Fibroblast of skin of scalp (primary cell): ENCODE measurements around the gene WDR44. TPM values are rescaled to one million over a fixed set of nuclear protein-coding genes. Genes with fewer than 3 reads are reported as not detected.
"Not testable (repeated sequence)": the region's sequence is repeated elsewhere in the genome, so short reads cannot be mapped to it uniquely, and the experiment has no call there.

Experiments used
- DNase-seq: peaks from one replicate; pipeline ENCODE4 v3.0.0-alpha.2; 2013
- polyA plus RNA-seq, 2 experiments: library from polyadenylated mRNA; unstranded; fragments of 120-200 nt; gene quantifications; one replicate each; pipeline ENCODE4 v1.2.1, GENCODE V29; 2013; ENCODE audit not compliant: insufficient read length in 2 of 2

Gene WDR44, protein sequence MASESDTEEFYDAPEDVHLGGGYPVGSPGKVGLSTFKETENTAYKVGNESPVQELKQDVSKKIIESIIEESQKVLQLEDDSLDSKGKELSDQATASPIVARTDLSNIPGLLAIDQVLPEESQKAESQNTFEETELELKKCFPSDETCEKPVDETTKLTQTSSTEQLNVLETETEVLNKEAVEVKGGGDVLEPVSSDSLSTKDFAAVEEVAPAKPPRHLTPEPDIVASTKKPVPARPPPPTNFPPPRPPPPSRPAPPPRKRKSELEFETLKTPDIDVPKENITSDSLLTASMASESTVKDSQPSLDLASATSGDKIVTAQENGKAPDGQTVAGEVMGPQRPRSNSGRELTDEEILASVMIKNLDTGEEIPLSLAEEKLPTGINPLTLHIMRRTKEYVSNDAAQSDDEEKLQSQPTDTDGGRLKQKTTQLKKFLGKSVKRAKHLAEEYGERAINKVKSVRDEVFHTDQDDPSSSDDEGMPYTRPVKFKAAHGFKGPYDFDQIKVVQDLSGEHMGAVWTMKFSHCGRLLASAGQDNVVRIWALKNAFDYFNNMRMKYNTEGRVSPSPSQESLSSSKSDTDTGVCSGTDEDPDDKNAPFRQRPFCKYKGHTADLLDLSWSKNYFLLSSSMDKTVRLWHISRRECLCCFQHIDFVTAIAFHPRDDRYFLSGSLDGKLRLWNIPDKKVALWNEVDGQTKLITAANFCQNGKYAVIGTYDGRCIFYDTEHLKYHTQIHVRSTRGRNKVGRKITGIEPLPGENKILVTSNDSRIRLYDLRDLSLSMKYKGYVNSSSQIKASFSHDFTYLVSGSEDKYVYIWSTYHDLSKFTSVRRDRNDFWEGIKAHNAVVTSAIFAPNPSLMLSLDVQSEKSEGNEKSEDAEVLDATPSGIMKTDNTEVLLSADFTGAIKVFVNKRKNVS
- 12.5 TPM for polyA plus RNA-seq (2013, experiment 1 of 2; ENCODE audit: insufficient read length)
- polyA plus RNA-seq (2013, experiment 2 of 2; ENCODE audit: insufficient read length): 13.5 TPM

DNA sequence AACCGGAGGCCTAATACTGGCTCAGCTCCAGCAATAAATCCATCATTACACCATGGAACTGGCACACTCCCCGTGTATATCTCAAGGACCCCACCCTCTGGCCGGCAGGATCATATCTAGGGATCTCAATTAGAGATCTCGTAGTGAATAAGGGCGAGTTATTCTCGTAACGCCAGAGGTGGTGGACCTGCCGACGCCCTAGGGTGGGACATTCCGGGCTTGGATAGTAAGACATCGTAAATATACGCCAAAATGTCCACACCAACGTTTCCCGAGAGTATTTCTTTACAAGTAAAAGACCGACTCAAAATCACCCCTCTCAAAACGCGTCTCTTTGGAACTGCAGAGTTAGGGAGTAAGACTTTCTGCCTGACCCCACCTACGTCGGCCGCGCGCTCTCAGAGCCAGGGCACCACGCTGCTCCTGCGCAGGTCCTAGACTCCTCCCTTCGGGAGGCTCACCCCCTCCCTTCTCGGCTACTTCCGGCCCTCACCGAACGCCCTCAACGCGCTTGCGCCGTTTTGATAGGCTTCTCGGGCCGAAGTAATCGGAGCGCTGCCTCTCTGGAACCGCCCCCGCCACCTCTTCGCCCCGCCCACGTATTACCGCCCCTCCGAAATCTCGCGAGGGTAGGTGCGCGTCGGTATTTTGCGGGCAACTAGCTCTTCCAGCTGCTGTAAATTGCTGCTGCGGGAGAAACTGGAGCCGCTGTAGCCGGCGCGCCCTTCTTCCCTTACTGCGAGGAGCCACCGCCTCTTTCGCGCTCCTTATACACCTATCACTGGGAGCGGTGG lies at the start of gene WDR44:
Gene WDR44 (plus strand): TSS at position 643 of the 794 bp plus-strand sequence. CDS start 398 bp downstream, outside the sequence.
- peak; percentile 96 for DNase-seq

DNA sequence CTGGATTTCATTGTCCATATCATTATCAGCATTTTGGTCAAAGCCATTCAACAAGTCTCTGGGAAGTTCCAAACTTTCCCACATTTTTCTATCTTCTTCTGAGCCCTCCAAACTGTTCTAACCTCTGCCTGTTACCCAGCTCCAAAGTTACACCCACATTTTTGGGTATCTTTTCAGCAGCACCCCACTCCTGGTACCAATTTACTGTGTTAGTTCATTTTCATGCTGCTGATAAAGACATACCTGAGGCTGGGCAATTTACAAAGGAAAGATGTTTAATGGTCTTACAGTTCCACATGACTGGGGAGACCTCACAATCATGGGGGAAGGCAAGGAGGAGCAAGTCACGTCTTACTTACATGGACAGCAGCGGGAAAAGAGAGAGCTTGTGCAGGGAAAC lies 40.1 kb upstream of the WDR44 start:
- not testable (repeated sequence) for DNase-seq

DNA sequence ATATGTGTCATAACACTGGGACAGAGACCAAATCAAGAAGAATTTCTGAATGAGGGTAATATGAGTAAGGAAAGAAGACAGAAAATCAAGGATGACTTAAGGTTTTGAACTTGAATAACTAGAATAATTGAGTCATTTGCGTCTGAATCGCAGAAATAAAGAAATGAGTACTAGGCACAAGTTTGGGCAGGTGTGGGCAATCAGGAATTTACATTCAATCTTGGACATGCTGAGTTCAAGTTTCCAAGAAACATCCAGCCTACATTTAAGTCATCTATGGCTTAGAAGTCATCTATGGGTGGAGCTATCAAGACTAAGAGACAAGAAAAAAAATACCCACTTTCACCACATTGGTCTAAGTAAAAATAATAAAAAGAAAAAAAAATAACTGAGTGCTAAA lies 30.4 kb upstream of the WDR44 start:
- DNase-seq: no peak

DNA sequence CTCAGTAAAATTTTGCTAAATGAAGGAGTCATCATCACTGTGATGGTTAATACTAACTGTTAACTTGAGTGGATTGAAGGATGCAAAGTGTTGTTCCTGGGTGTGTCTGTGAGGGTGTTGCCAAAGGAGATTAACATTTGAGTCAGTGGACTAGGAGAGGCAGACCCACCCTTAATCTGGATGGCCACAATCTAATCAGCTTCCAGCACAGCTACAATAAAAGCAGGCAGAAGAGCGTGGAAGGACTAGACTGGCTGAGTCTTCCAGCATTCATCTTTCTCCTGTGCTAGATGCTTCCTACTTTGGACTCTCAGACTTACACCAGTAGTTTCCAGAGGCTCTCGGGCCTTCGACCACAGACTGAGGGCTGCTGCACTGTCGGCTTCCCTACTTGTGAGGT lies 21.3 kb upstream of the WDR44 start:
- DNase-seq: no peak

DNA sequence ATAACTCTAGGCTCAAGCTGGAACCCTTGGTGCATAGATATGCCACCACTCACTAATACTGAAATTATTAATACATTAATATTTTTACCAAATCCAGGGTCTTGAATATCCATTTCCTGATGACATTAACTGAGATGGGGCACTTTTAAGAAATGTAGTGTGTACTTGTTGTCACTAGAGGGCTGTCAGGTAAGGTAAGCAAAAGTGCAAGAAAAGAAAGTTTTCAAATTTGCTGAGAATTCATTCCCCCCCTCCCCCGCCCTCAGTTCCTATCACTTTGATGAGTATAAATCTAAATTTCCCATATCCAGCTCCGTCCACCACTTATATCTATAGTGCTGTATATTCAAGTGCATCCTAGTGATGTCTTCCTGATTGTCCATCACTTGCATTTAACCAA lies 20.5 kb upstream of the WDR44 start:
- no peak for DNase-seq

DNA sequence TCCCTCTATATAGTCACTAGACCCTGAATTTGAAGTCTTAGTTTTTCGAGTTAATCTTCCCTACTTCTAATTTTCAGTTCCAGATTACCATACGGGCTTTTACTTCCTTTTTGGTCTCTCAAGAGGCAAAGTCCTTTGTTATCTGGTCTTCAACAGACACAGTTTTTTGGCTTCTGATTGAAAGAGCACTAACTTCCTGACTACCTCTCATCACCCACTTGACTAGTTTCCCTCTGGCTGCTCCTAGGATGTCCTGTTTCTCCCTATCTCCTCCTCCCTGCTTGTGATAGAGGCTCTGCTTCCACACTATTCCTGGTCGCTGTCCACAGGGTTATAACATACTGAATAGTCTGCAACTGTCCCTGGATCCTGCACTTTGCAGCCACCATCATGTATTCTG lies 16.7 kb upstream of the WDR44 start:
- no peak for DNase-seq

DNA sequence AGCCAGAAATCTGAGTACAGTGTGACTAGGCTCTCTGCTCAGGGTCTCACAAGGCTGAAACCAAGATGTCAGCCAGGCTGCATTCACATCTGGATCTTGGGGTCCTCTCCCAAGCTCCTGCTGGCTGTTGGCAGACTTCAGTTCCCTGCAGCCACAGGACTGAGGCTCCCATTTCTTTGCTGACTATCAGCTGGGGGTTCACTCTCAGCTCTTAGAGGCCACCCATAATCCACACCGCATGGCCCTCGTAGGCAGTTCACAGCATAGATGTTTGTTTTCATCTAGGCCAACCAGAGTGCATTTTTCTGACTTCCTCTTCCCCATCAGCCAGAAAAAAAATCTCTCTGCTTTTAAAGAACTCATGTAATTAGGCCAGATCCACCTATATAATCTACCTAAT lies 8.2 kb upstream of the WDR44 start:
- no peak for DNase-seq

DNA sequence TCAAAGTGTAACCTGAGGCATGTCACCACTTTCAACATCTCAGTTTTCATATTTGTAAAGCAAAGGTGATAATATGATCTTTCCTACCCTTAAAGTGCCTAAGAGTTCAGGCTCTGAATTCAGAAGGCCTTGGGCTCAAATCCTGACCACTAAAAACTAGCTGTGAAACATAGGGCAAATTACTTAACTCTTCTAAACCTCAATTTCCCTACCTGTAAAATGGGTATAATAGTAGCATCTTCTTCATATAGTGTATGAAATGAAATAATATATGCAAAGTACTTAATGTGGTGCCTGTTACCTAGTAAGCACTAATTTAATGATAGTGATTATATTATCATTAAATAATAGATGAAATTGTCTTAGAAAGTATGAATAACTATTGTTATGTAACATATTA lies 7.0 kb upstream of the WDR44 start:
- no peak for DNase-seq

DNA sequence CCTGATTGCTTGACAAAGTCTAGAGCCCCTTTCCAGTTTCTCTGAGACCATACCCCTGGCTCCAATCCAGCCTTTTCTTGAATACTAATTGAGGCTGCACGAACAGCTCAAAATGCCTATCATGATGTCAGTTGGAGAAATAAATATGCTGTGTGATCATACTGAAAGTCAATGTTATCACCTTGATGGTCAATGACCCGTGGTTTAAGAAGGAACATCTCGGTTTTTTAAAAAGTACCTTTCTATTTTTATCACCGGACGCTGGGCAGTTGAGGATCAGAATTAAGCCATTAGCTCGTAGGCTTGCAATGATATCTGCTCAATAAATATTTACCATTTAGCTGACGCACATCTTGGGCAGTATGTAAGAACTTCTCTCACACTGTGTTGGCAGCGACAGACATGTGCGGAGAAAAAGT lies 852 bp upstream of the WDR44 start:
- DNase-seq: no peak

DNA sequence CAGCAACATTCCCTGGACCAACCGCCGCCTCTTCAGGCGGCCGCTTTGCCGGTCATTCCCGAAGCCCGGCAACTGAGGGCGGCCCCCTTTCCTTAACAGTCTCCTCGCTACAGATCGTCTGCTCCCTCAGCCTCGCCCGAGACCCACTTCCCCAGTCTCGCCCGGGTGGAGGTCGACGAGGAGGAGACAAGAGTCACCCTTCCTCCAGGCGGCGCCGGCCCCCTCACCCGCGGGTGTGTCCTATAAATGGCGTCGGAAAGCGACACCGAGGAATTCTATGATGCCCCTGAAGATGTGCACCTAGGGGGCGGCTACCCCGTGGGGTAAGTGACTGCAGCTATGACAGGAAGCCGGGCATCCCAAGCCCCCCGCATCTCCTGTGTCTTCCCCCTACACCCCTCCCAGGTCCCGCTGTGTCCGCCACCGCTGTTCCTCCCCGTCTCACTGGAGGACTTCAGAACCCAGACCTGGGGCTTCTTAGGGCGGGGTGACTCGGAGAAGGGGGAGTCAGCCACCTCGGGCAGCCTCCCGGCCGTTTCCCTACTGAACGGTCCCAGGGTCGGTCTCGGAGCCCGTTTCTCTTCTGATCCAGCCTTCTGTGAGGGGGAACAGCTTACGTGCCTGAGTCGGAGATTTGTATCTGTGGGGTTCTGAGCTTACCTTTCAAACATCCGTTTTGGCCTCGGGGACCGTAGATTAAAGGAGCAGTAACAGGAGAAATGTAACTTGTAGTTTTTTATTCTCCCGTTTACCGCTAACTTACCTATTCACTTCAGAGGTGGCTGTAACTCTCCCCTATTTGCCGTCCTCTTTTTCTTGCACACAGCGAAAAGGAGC lies 570 bp downstream of the WDR44 start:
- peak; percentile 40 for DNase-seq

DNA sequence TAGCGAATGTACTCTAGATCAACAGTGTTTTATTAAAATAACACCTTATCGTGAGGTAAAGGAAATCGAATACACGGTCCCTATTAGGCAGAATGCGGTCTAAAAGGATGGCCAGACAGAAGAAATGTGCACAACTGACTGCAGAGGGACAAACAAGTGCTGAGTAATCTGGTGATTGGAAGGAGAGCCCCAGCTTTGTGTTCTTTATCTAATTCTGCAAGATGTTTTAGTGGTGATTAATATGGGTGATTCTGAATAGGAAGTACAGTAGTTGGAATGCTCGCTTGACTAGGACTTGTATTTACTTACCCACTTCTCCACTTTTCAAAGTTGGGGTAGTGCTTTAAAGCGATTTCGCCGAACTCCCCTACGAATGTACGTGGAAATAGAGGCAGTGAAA lies 1.2 kb downstream of the WDR44 start:
- peak; percentile 51 for DNase-seq

DNA sequence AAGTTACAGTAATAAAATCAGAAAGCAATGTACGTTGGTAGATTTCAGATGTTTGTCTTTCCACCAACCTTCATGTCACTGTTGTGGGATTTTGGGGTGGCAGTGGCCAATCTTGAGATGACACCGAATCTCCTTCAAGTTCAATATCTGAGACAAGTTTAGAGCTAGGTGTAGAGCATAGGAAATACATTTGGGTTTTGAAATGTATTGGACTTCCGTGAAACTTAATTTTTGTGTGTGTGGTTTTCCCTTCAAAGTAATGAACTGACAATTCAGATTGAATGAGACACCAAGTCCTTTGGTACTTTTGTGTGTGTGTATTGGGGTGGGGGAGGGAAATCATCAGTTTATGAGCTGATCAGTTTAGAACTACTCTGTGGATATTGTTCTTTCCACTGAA lies 1.8 kb downstream of the WDR44 start:
- DNase-seq: no peak

DNA sequence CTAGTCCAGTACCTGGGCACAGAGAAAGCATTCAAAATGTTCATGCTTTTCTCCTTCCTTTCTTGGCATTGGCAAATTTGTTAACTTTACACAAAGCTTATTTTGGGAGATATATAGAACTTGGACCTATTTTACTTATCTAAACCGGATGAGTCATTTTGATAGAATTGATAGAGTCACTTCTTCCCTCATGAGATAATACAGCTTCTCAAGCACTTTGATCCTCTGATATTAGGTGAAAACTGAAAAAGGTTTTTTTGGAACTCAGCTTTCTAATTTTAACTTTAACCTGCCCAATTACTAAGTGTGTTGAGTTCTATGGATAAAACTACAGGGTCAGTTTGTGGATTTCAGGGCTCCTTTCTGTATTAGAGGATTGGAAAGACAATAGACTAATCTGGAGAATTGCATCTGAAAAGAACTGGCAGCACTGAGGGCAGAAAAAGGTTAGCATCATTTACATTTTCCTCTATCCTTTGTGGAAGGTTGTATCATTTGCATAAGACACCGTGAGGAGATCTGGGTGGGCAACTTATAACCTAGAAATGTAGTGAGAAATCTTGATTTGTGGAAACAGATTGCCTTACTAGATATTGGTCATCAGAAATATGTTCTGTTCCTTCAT lies 2.4 kb downstream of the WDR44 start:
- DNase-seq: no peak

DNA sequence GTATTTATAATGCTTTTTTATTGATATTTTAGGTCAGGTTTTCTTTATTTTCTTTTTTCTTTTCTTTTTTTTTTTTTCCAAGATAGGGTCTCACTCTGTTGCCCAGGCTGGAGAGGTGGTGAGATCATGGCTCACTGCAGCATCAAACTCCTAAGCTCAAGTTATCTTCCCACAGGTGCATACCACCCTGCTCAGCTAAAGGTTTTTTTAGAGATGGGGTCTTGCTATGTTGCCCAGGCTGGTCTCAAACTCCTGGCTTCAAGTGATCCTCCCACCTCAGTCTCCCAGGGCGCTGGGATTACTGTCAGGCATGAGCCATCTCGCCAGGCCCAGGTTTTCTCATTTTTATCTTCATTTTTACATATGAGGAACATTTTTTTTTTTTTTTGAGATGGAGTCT lies 3.3 kb downstream of the WDR44 start:
- DNase-seq: no peak

DNA sequence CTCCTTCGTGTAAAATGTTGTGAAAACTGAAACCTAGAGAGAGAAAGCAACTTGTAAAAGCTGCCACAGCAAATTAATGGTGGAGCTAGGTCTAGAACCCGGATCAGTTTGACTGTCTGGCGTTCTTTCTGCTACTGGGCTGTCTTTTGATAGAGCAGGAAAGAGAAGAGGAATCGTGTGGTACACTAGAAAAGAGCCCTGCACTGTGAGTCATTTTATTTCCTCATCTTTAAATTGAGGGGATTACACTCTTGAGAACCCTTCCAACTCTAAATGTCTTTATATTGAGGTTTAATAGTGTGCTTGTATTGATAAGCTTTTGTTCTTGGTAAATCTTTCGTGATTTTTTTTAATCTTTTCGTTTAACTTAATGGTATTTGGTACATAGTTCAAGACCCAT lies 4.3 kb downstream of the WDR44 start:
- DNase-seq: no peak

DNA sequence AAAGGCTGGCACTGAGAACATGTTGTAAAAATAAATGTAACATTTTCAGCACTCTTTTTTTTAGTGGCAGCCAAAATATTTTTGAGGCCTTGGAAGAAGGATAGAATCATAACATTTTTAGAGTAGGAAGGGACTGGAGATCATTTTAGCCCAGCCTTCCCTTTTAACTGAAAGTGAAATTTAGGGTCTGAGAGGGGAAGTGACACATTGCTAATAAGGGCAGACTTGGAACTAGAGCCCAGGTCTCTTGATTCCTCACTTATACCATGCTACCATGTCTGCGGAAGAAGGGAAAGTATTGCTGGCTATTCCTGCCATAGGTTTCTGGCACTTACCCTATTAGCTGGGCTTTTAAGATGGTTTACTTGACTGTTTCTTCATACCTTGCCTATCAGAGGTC lies 4.8 kb downstream of the WDR44 start:
- no peak for DNase-seq

DNA sequence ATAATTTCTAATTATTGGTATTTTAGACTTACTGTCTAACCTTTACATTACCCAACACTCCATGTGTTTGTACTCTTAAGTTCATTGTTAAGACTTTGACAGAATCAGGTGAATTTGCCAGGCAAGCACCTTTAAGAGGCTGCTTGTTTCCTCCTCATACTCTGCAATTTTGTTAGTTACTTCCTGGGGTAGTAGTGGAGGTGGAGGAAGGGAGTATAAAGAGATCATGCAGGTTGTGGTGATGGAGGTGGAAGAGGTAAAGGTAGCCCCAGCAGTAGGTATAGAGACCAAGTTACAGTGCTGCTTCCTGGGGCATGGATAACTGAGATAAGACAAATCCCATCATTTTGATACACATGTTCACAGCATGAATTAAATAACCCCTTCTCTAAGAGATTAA lies 6.7 kb downstream of the WDR44 start:
- no peak for DNase-seq

DNA sequence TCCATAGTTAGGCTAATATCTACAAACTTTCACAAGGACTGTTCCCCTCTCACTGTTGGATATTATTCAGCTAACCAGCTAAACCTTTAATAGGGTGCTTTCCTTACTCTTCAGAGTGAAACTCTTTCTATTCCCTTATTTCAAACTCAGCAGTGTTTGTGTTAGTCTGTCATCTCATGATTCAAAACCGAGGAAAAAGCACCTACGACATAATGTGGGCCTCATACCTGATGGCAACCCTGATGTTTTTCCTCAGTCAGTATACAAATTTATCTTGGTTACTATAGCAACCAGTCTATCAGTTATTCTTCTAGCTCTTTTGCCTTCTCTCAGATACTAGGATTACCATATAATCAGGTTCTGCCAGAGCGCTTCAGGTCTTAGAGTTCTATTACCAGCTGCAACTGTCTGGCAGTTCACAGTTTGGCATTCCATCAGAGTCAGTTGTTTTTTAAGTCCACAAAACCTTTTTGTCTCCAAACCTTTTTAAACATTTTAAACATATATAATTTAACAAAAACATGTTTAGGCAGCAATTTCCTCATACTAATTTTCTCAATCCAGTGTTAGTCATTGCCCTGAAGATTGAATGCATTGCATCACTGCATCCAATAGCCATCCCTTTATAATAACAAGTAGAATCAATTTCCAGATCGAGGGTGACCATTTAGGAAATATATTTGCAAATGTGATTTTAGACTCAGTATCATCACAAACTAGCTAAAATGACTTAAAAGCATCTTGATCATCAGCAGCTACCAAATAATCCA lies 7.4 kb downstream of the WDR44 start:
- DNase-seq: no peak

DNA sequence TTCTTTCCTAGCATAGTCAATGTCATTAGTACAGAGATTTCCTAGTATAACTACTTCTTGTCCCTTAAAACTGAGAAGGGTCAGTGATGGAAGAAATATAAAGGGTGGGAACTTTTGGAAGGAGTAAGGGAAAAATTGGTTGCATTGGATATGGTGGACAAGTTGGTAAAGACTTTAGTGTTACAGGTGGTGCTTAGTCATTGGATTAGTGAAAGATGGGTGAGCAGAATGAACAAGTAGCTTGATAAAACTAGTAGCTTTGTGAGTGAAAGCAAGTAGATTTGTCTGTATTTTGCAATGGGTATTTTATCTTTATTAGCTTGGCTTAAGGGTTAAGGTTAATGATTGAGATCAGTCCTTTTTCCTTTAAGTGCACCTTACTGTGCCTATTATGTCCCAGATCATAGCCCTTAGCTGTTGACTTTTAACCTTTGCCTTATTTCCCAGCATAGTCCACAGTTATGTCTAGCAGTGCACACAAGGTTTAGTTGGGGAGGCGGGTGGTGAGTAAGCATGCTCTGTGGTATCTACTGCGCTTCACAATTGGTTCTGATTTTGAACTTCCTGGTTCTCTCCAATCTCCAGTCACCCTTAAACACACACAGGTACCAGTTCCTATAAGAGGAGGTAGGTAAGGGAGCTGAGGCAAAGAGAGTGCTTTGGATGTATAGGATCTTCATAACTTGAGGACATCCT lies 9.5 kb downstream of the WDR44 start:
- no peak for DNase-seq
